GM12872 (cell line): ENCODE results near the gene DNAH12.

Experiments
- TF ChIP-seq, protein P1 (sequence below): IDR thresholded peaks from 3 replicates; pipeline ENCODE4 v1.5.1; 2011; ENCODE audit warnings: low read depth, mild to moderate bottlenecking, low read length, moderate library complexity; ENCODE audit not compliant: insufficient read depth

Gene DNAH12

DNA sequence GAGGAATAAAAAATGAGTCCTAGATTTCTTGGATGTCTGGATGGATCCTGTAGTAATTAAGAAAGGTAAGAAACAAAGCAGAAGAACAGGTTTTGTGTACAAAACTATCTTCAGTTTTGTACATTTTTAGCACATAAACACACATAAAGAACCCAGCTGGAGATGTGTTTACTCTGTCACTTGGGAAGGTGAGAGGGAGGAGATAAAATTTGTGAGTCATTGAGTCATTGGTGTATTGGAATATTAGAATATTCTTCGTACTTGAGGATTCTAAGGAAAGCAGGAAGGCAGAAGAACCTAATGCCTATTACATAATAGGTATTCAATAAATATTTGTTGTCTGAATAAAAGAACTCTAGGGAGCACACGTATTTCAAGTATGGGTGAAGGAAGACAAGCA is 299.2 kb downstream of the DNAH12 start:
- TF ChIP-seq, protein P1, sequence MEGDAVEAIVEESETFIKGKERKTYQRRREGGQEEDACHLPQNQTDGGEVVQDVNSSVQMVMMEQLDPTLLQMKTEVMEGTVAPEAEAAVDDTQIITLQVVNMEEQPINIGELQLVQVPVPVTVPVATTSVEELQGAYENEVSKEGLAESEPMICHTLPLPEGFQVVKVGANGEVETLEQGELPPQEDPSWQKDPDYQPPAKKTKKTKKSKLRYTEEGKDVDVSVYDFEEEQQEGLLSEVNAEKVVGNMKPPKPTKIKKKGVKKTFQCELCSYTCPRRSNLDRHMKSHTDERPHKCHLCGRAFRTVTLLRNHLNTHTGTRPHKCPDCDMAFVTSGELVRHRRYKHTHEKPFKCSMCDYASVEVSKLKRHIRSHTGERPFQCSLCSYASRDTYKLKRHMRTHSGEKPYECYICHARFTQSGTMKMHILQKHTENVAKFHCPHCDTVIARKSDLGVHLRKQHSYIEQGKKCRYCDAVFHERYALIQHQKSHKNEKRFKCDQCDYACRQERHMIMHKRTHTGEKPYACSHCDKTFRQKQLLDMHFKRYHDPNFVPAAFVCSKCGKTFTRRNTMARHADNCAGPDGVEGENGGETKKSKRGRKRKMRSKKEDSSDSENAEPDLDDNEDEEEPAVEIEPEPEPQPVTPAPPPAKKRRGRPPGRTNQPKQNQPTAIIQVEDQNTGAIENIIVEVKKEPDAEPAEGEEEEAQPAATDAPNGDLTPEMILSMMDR = no peak
